HG03558 (cell line): ENCODE data around the gene SORBS1.

ENCODE experiments used
- ATAC-seq: cut with Tn5 transposase; IDR thresholded peaks from one replicate; pipeline ENCODE4 v1.9.1; 2021; ENCODE audit warnings: moderate number of reproducible peaks; ENCODE audit not compliant: unreplicated experiment; ENCODE audit errors: extremely low read depth

The SORBS1 gene

GRCh38 chr10:95422233-95422632, 138.9 kb downstream of the SORBS1 start:
- no peak for ATAC-seq

- ATAC-seq, result no peak
Observed at GRCh38 chr10:95421782-95422181, 139.4 kb downstream of the SORBS1 start.

- no peak for ATAC-seq
Observed at GRCh38 chr10:95419399-95419798, 141.8 kb downstream of the SORBS1 start.

GRCh38 chr10:95416973-95417372, 144.2 kb downstream of the SORBS1 start:
- no peak for ATAC-seq

- ATAC-seq, result no peak
Observed at GRCh38 chr10:95416270-95416669, 144.9 kb downstream of the SORBS1 start.

- no peak for ATAC-seq
Observed at GRCh38 chr10:95415621-95416031, 145.5 kb downstream of the SORBS1 start.

GRCh38 chr10:95414844-95415485, 146.2 kb downstream of the SORBS1 start:
- ATAC-seq, result no peak

GRCh38 chr10:95414016-95414830, 146.9 kb downstream of the SORBS1 start:
- no peak for ATAC-seq

GRCh38 chr10:95413588-95413987, 147.6 kb downstream of the SORBS1 start:
- no peak for ATAC-seq

GRCh38 chr10:95411635-95412034, 149.5 kb downstream of the SORBS1 start:
- ATAC-seq, result no peak

- ATAC-seq, result no peak
Observed at GRCh38 chr10:95408983-95409873, 151.9 kb downstream of the SORBS1 start.

GRCh38 chr10:95408148-95408960, 152.8 kb downstream of the SORBS1 start:
- no peak for ATAC-seq

- no peak for ATAC-seq
Observed at GRCh38 chr10:95407546-95407945, 153.6 kb downstream of the SORBS1 start.

- ATAC-seq, result no peak
Observed at GRCh38 chr10:95406651-95407280, 154.4 kb downstream of the SORBS1 start.

- no peak for ATAC-seq
Observed at GRCh38 chr10:95405655-95406054, 155.5 kb downstream of the SORBS1 start.

- no peak for ATAC-seq
Observed at GRCh38 chr10:95404864-95405263, 156.3 kb downstream of the SORBS1 start.

GRCh38 chr10:95404462-95404858, 156.7 kb downstream of the SORBS1 start:
- no peak for ATAC-seq

- no peak for ATAC-seq
Observed at GRCh38 chr10:95403700-95404461, 157.3 kb downstream of the SORBS1 start.
